ENCODE measurements around the gene PDGFC.

Gene PDGFC

GRCh38 chr4:156941940-156942548, 29.6 kb downstream of the PDGFC start:
- H2AFZ ChIP-seq (ENCODE audit: low read depth, low read length) = no peak overlapping the region
- H3K9me3 ChIP-seq (ENCODE audit: insufficient read depth, low read length, severe bottlenecking) = no peaks in the 10 kb centered on the region
- H3K4me3 ChIP-seq (ENCODE audit: low read depth in 1 of 2, low read length in 2 of 2) = no peak overlapping the region
- H3K4me2 ChIP-seq (ENCODE audit: insufficient read depth, low read length) = no peak overlapping the region
- H3K79me2 ChIP-seq (ENCODE audit: insufficient read depth, low read length) = no peaks in the 10 kb centered on the region
- DNase-seq = no peak
- TF ChIP-seq EZH2 (IDR thresholded peaks at IDR 0.05; ENCODE audit: borderline replicate concordance, low read depth, low read length, severe bottlenecking) = no peak
- no peak for TF ChIP-seq CTCF (IDR thresholded peaks at IDR 0.05; ENCODE audit: borderline replicate concordance, extremely low read depth, low read length, poor library complexity, severe bottlenecking)
- H3K9ac ChIP-seq (ENCODE audit: low read depth, low read length) = no peak overlapping the region
- no peaks in the 10 kb centered on the region for H3K27me3 ChIP-seq (ENCODE audit: insufficient read depth, low read length, poor library complexity)
- no peak for ATAC-seq (ENCODE audit: insufficient read depth, low read depth)
- no peaks in the 10 kb centered on the region for H4K20me1 ChIP-seq (ENCODE audit: insufficient read depth, low read length)
- no peaks in the 10 kb centered on the region for H3K4me1 ChIP-seq (ENCODE audit: insufficient read depth, low read length)
- no peaks in the 10 kb centered on the region for H3K36me3 ChIP-seq (ENCODE audit: insufficient read depth, low read length)
- H3K27ac ChIP-seq (ENCODE audit: low read length) = no peak overlapping the region

- H3K79me2 ChIP-seq (ENCODE audit: insufficient read depth, low read length) = no peaks in the 10 kb centered on the region
- H3K36me3 ChIP-seq (ENCODE audit: insufficient read depth, low read length) = no peaks in the 10 kb centered on the region
- TF ChIP-seq CTCF (IDR thresholded peaks at IDR 0.05; ENCODE audit: borderline replicate concordance, extremely low read depth, low read length, poor library complexity, severe bottlenecking) = no peak
- TF ChIP-seq EZH2 (IDR thresholded peaks at IDR 0.05; ENCODE audit: borderline replicate concordance, low read depth, low read length, severe bottlenecking) = no peak
- H3K4me3 ChIP-seq (ENCODE audit: low read depth in 1 of 2, low read length in 2 of 2) = no peak overlapping the region
- H3K27ac ChIP-seq (ENCODE audit: low read length) = no peak overlapping the region
- H2AFZ ChIP-seq (ENCODE audit: low read depth, low read length) = no peak overlapping the region
- no peaks in the 10 kb centered on the region for H3K9me3 ChIP-seq (ENCODE audit: insufficient read depth, low read length, severe bottlenecking)
- ATAC-seq (ENCODE audit: insufficient read depth, low read depth) (no peak), DNase-seq (no peak)
- no peaks in the 10 kb centered on the region for H3K4me1 ChIP-seq (ENCODE audit: insufficient read depth, low read length)
- no peak overlapping the region for H3K4me2 ChIP-seq (ENCODE audit: insufficient read depth, low read length)
- no peaks in the 10 kb centered on the region for H3K27me3 ChIP-seq (ENCODE audit: insufficient read depth, low read length, poor library complexity)
- H4K20me1 ChIP-seq (ENCODE audit: insufficient read depth, low read length) = no peaks in the 10 kb centered on the region
- H3K9ac ChIP-seq (ENCODE audit: low read depth, low read length) = no peak overlapping the region
These were observed 31.8 kb downstream of the PDGFC start for GRCh38 chr4:156939801-156940200.

DNA sequence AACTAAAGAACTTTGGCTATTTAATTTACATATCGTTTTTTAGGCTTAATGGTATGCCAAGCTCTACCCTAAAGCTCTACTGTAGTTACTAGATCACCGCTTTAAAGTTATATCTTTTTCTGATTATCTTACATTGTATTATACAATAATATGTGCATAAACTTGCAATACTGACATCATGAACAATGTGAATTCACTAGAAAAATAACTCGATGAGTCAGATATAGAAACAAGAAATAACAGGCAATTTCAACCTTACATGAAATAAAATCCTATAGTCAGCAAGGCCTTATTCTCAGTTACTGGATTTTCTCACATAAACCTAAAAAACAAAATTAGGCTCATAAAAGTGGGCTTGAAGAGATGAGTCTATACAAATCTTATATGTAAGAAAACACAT, 32.5 kb downstream of the PDGFC start:
- TF ChIP-seq CTCF (IDR thresholded peaks at IDR 0.05; ENCODE audit: borderline replicate concordance, extremely low read depth, low read length, poor library complexity, severe bottlenecking) (no peak), EZH2 (IDR thresholded peaks at IDR 0.05; ENCODE audit: borderline replicate concordance, low read depth, low read length, severe bottlenecking) (no peak)
- Histone ChIP-seq H3K27ac (ENCODE audit: low read length) (no peak overlapping the region), H2AFZ (ENCODE audit: low read depth, low read length) (no peak overlapping the region), H3K27me3 (ENCODE audit: insufficient read depth, low read length, poor library complexity) (no peaks in the 10 kb centered on the region), H3K4me1 (ENCODE audit: insufficient read depth, low read length) (no peaks in the 10 kb centered on the region), H3K9me3 (ENCODE audit: insufficient read depth, low read length, severe bottlenecking) (no peaks in the 10 kb centered on the region), H3K36me3 (ENCODE audit: insufficient read depth, low read length) (no peaks in the 10 kb centered on the region), H3K79me2 (ENCODE audit: insufficient read depth, low read length) (no peaks in the 10 kb centered on the region), H3K4me2 (ENCODE audit: insufficient read depth, low read length) (no peak overlapping the region), H3K4me3 (ENCODE audit: low read depth in 1 of 2, low read length in 2 of 2) (no peak overlapping the region), H4K20me1 (ENCODE audit: insufficient read depth, low read length) (no peaks in the 10 kb centered on the region), H3K9ac (ENCODE audit: low read depth, low read length) (no peak overlapping the region)
- DNase-seq (no peak), ATAC-seq (ENCODE audit: insufficient read depth, low read depth) (no peak)

- no peaks in the 10 kb centered on the region for H3K36me3 ChIP-seq (ENCODE audit: insufficient read depth, low read length)
- TF ChIP-seq EZH2 (IDR thresholded peaks at IDR 0.05; ENCODE audit: borderline replicate concordance, low read depth, low read length, severe bottlenecking) = no peak
- TF ChIP-seq CTCF (IDR thresholded peaks at IDR 0.05; ENCODE audit: borderline replicate concordance, extremely low read depth, low read length, poor library complexity, severe bottlenecking) = no peak
- no peak overlapping the region for H3K9ac ChIP-seq (ENCODE audit: low read depth, low read length)
- DNase-seq (no peak), ATAC-seq (ENCODE audit: insufficient read depth, low read depth) (no peak)
- H2AFZ ChIP-seq (ENCODE audit: low read depth, low read length) = no peak overlapping the region
- H3K79me2 ChIP-seq (ENCODE audit: insufficient read depth, low read length) = no peaks in the 10 kb centered on the region
- H3K4me1 ChIP-seq (ENCODE audit: insufficient read depth, low read length) = no peaks in the 10 kb centered on the region
- no peak overlapping the region for H3K4me3 ChIP-seq (ENCODE audit: low read depth in 1 of 2, low read length in 2 of 2)
- H3K27ac ChIP-seq (ENCODE audit: low read length) = no peak overlapping the region
- no peaks in the 10 kb centered on the region for H3K27me3 ChIP-seq (ENCODE audit: insufficient read depth, low read length, poor library complexity)
- H3K9me3 ChIP-seq (ENCODE audit: insufficient read depth, low read length, severe bottlenecking) = no peaks in the 10 kb centered on the region
- no peak overlapping the region for H3K4me2 ChIP-seq (ENCODE audit: insufficient read depth, low read length)
- no peaks in the 10 kb centered on the region for H4K20me1 ChIP-seq (ENCODE audit: insufficient read depth, low read length)
These were observed 37.4 kb downstream of the PDGFC start for GRCh38 chr4:156934259-156934635.

Data from DND-41 (cell line).